ENCODE data around the gene XPR1. TPM values are rescaled to one million over a fixed set of nuclear protein-coding genes. Genes with fewer than 3 reads are reported as not detected.

Gene XPR1
- total RNA-seq, 5 donors from 2014 or later (not counting 1 experiment from before 2014, with no cell fraction given), result 13.0 to 16.2 (median 14.7) TPM

DNA sequence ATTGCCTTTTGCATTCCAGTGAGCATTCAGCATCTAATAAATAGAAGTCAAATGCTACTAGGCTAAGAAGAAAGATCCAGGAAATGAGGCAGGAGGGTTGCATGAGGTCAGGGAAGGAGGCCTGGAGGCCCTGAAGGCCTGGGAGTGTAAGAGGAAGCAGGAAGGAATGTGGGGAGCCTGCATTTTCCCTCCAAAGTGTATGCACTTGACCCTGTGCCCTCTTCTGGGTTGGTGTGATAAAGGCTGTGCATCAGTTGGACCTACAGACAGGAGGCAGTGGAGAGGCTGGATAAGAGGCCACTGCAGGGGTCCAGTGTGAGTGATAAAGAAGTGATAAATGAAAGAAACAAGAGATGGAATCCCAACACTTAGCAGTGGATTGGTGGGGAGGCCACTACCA is 301.3 kb downstream of the XPR1 start:
- no peaks in the 10 kb centered on the region for H3K36me3 ChIP-seq (ENCODE audit: control insufficient read depth in 2 of 2, extremely low read depth in 1 of 2, insufficient read depth in 1 of 2, low read length in 1 of 2)
- DNase-seq (no peak), ATAC-seq (replicated peaks in 1 of 4) (no peak)
- Mint-ChIP-seq H3K27me3 (peaks cover 0 to 3% of the 10 kb centered on the region in 2 donors), H3K27ac (no peak overlapping the region), H3K9me3 (no peaks in the 10 kb centered on the region), H3K4me1 (peaks cover 0 to 7% (median 3%) of the 10 kb centered on the region in 3 donors), H3K4me3 (no peak overlapping the region), H3K36me3 (no peaks in the 10 kb centered on the region)
- H3K4me1 ChIP-seq (ENCODE audit: control insufficient read depth in 1 of 2, extremely low read depth in 1 of 2, insufficient read depth in 2 of 2, low read length in 2 of 2), result no peaks in the 10 kb centered on the region
- no peak overlapping the region for H3K4me3 ChIP-seq (ENCODE audit: control insufficient read depth in 1 of 2, extremely low read depth in 1 of 2, low read length in 1 of 2)
- ChIA-PET CTCF (no interaction called here), POLR2A (no interaction called here)
- H3K27ac ChIP-seq (ENCODE audit: low read length), result no peak overlapping the region
- no peaks in the 10 kb centered on the region for H3K9me3 ChIP-seq
- peaks cover 0 to 6% of the 10 kb centered on the region in 2 experiments for H3K27me3 ChIP-seq (replicated peaks in 1 of 2; ENCODE audit: control insufficient read depth in 2 of 2, extremely low read depth in 1 of 2, insufficient read depth in 2 of 2, low read length in 1 of 2)

- H3K27ac Mint-ChIP-seq, result no peak overlapping the region
- DNase-seq (no peak), ATAC-seq (replicated peaks in 1 of 4) (no peak)
- Histone ChIP-seq H3K4me1 (ENCODE audit: control insufficient read depth in 1 of 2, extremely low read depth in 1 of 2, insufficient read depth in 2 of 2, low read length in 2 of 2) (no peaks in the 10 kb centered on the region), H3K4me3 (ENCODE audit: control insufficient read depth in 1 of 2, extremely low read depth in 1 of 2, low read length in 1 of 2) (no peak overlapping the region), H3K27me3 (replicated peaks in 1 of 2; ENCODE audit: control insufficient read depth in 2 of 2, extremely low read depth in 1 of 2, insufficient read depth in 2 of 2, low read length in 1 of 2) (peaks cover 0 to 9% of the 10 kb centered on the region in 2 experiments), H3K27ac (ENCODE audit: low read length) (no peak overlapping the region), H3K9me3 (no peaks in the 10 kb centered on the region), H3K36me3 (ENCODE audit: control insufficient read depth in 2 of 2, extremely low read depth in 1 of 2, insufficient read depth in 1 of 2, low read length in 1 of 2) (no peaks in the 10 kb centered on the region)
- no peaks in the 10 kb centered on the region for H3K9me3 Mint-ChIP-seq
- no peaks in the 10 kb centered on the region for H3K36me3 Mint-ChIP-seq
- peaks cover 2 to 7% (median 3%) of the 10 kb centered on the region in 3 donors for H3K4me1 Mint-ChIP-seq
- CTCF ChIA-PET, result no interaction called here
- WGBS (ENCODE audit: insufficient coverage), result 31% methylated on average over 5 of the region's 7 CpGs
- peaks cover 0 to 3% of the 10 kb centered on the region in 2 donors for H3K27me3 Mint-ChIP-seq
- POLR2A ChIA-PET, result no interaction called here
- no peak overlapping the region for H3K4me3 Mint-ChIP-seq
Observed at GRCh38 chr1:180934563-180934962, 302.7 kb downstream of the XPR1 start.

GRCh38 chr1:180935326-180936109 is 303.7 kb downstream of the XPR1 start:
- Mint-ChIP-seq H3K4me3 (no peak overlapping the region), H3K27me3 (peaks cover 0 to 3% of the 10 kb centered on the region in 2 donors), H3K4me1 (peaks cover 3 to 7% (median 6%) of the 10 kb centered on the region in 3 donors), H3K27ac (no peak overlapping the region), H3K36me3 (no peaks in the 10 kb centered on the region), H3K9me3 (no peaks in the 10 kb centered on the region)
- ChIA-PET CTCF (no interaction called here), POLR2A (no interaction called here)
- no peaks in the 10 kb centered on the region for H3K4me1 ChIP-seq (ENCODE audit: control insufficient read depth in 1 of 2, extremely low read depth in 1 of 2, insufficient read depth in 2 of 2, low read length in 2 of 2)
- no peaks in the 10 kb centered on the region for H3K9me3 ChIP-seq
- no peak overlapping the region for H3K4me3 ChIP-seq (ENCODE audit: control insufficient read depth in 1 of 2, extremely low read depth in 1 of 2, low read length in 1 of 2)
- WGBS (ENCODE audit: insufficient coverage), result 87% methylated on average over 38 of the region's 45 CpGs
- no peak for ATAC-seq (replicated peaks in 1 of 4)
- no peak overlapping the region for H3K27ac ChIP-seq (ENCODE audit: low read length)
- no peaks in the 10 kb centered on the region for H3K36me3 ChIP-seq (ENCODE audit: control insufficient read depth in 2 of 2, extremely low read depth in 1 of 2, insufficient read depth in 1 of 2, low read length in 1 of 2)
- peaks cover 0 to 9% of the 10 kb centered on the region in 2 experiments for H3K27me3 ChIP-seq (replicated peaks in 1 of 2; ENCODE audit: control insufficient read depth in 2 of 2, extremely low read depth in 1 of 2, insufficient read depth in 2 of 2, low read length in 1 of 2)
- DNase-seq, result no peak

GRCh38 chr1:180936110-180937011 is 304.5 kb downstream of the XPR1 start:
- POLR2A ChIA-PET, result no interaction called here
- Histone ChIP-seq H3K27ac (ENCODE audit: low read length) (no peak overlapping the region), H3K4me1 (ENCODE audit: control insufficient read depth in 1 of 2, extremely low read depth in 1 of 2, insufficient read depth in 2 of 2, low read length in 2 of 2) (no peaks in the 10 kb centered on the region), H3K36me3 (ENCODE audit: control insufficient read depth in 2 of 2, extremely low read depth in 1 of 2, insufficient read depth in 1 of 2, low read length in 1 of 2) (no peaks in the 10 kb centered on the region), H3K4me3 (ENCODE audit: control insufficient read depth in 1 of 2, extremely low read depth in 1 of 2, low read length in 1 of 2) (no peak overlapping the region), H3K27me3 (replicated peaks in 1 of 2; ENCODE audit: control insufficient read depth in 2 of 2, extremely low read depth in 1 of 2, insufficient read depth in 2 of 2, low read length in 1 of 2) (peaks cover 0 to 9% of the 10 kb centered on the region in 2 experiments), H3K9me3 (no peaks in the 10 kb centered on the region)
- no peak for DNase-seq
- no peaks in the 10 kb centered on the region for H3K9me3 Mint-ChIP-seq
- WGBS (ENCODE audit: insufficient coverage), result 95% methylated on average over 17 of the region's 28 CpGs
- H3K27ac Mint-ChIP-seq, result no peak overlapping the region
- H3K4me1 Mint-ChIP-seq, result peaks cover 3 to 7% (median 6%) of the 10 kb centered on the region in 3 donors
- no peak overlapping the region for H3K4me3 Mint-ChIP-seq
- H3K36me3 Mint-ChIP-seq, result no peaks in the 10 kb centered on the region
- no peak for ATAC-seq (replicated peaks in 1 of 4)
- peaks cover 0 to 3% of the 10 kb centered on the region in 2 donors for H3K27me3 Mint-ChIP-seq
- CTCF ChIA-PET, result no interaction called here

DNA sequence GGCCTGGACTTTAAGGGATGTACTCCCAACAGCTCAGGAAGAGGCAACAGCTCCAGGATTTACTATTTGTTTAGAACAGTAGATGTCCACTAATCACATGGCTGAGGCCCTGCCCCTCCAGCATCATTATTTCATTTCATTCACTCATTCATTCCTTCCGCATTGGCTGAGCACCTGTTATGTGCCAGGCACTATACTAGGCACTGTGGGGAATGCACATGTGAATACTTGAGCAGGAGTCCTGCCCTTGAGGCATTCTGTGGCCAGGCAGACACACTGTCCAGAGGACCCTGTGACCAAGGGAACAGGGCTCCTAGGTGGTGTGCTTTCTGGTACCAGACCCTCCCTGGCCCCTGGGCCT is 305.2 kb downstream of the XPR1 start:
- CTCF ChIA-PET, result no interaction called here
- Mint-ChIP-seq H3K27me3 (peaks cover 0 to 3% of the 10 kb centered on the region in 2 donors), H3K27ac (no peak overlapping the region), H3K9me3 (no peaks in the 10 kb centered on the region), H3K4me3 (no peak overlapping the region), H3K4me1 (peaks cover 3 to 7% (median 6%) of the 10 kb centered on the region in 3 donors), H3K36me3 (no peaks in the 10 kb centered on the region)
- DNase-seq, result no peak
- H3K4me1 ChIP-seq (ENCODE audit: control insufficient read depth in 1 of 2, extremely low read depth in 1 of 2, insufficient read depth in 2 of 2, low read length in 2 of 2), result no peaks in the 10 kb centered on the region
- ATAC-seq (replicated peaks in 1 of 4), result no peak
- no peaks in the 10 kb centered on the region for H3K36me3 ChIP-seq (ENCODE audit: control insufficient read depth in 2 of 2, extremely low read depth in 1 of 2, insufficient read depth in 1 of 2, low read length in 1 of 2)
- WGBS (ENCODE audit: insufficient coverage), result no CpG with 5 or more reads among the region's 1 CpG
- H3K27me3 ChIP-seq (replicated peaks in 1 of 2; ENCODE audit: control insufficient read depth in 2 of 2, extremely low read depth in 1 of 2, insufficient read depth in 2 of 2, low read length in 1 of 2), result peaks cover 0 to 9% of the 10 kb centered on the region in 2 experiments
- no peak overlapping the region for H3K4me3 ChIP-seq (ENCODE audit: control insufficient read depth in 1 of 2, extremely low read depth in 1 of 2, low read length in 1 of 2)
- no peaks in the 10 kb centered on the region for H3K9me3 ChIP-seq
- POLR2A ChIA-PET, result no interaction called here
- H3K27ac ChIP-seq (ENCODE audit: low read length), result no peak overlapping the region

DNA sequence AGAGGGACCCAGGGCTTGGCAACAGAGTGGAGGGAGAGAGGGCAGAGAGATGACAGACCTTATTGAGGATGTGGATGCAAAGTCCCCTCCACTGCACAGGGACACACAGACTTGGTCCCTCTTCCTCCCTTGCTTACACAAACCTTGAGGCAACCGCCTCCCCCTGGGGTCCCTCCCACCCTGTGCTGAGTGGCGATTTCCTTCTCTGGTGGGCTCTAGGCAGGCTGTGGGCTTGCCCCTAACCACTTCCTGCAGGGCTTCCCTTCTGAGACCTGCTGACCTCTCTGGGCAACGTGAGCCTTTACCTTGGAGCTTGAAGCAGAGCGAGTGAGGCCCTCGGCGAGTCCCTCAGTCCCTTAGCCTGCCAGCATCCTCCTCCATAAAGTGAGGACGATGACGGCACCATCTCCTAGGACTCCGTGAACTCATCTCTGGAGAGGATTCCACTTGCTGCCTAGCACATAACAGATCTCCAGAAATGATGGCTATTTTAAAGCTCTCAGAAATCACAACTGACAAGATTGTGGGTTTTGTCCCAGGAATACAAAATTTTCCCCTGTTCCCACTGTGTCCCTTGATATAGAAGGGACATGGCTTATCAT is 305.9 kb downstream of the XPR1 start:
- ChIA-PET POLR2A (no interaction called here), CTCF (no interaction called here)
- Histone ChIP-seq H3K4me3 (ENCODE audit: control insufficient read depth in 1 of 2, extremely low read depth in 1 of 2, low read length in 1 of 2) (no peak overlapping the region), H3K36me3 (ENCODE audit: control insufficient read depth in 2 of 2, extremely low read depth in 1 of 2, insufficient read depth in 1 of 2, low read length in 1 of 2) (no peaks in the 10 kb centered on the region), H3K4me1 (ENCODE audit: control insufficient read depth in 1 of 2, extremely low read depth in 1 of 2, insufficient read depth in 2 of 2, low read length in 2 of 2) (no peaks in the 10 kb centered on the region), H3K27ac (ENCODE audit: low read length) (no peak overlapping the region), H3K9me3 (no peaks in the 10 kb centered on the region), H3K27me3 (replicated peaks in 1 of 2; ENCODE audit: control insufficient read depth in 2 of 2, extremely low read depth in 1 of 2, insufficient read depth in 2 of 2, low read length in 1 of 2) (peaks cover 0 to 9% of the 10 kb centered on the region in 2 experiments)
- H3K4me1 Mint-ChIP-seq, result peaks cover 3 to 7% (median 6%) of the 10 kb centered on the region in 3 donors
- H3K4me3 Mint-ChIP-seq, result no peak overlapping the region
- no peak overlapping the region for H3K27ac Mint-ChIP-seq
- no peak for ATAC-seq (replicated peaks in 1 of 4)
- DNase-seq, result no peak
- H3K9me3 Mint-ChIP-seq, result no peaks in the 10 kb centered on the region
- peaks cover 0 to 3% of the 10 kb centered on the region in 2 donors for H3K27me3 Mint-ChIP-seq
- no peaks in the 10 kb centered on the region for H3K36me3 Mint-ChIP-seq
- 49% methylated on average over 6 of the region's 9 CpGs for WGBS (ENCODE audit: insufficient coverage)

Data from T-cell (primary cell).